ENCODE results near the gene PCDHGA3. TPM values are rescaled to one million over a fixed set of nuclear protein-coding genes. Genes with fewer than 3 reads are reported as not detected.

Gene PCDHGA3
- total and polyA plus RNA-seq, 9 of the 15 experiments (the other 6 are each of a cell fraction or from before 2014, with no cell fraction given) = 0.13 to 0.28 (median 0.18) TPM; not detected in 2

DNA sequence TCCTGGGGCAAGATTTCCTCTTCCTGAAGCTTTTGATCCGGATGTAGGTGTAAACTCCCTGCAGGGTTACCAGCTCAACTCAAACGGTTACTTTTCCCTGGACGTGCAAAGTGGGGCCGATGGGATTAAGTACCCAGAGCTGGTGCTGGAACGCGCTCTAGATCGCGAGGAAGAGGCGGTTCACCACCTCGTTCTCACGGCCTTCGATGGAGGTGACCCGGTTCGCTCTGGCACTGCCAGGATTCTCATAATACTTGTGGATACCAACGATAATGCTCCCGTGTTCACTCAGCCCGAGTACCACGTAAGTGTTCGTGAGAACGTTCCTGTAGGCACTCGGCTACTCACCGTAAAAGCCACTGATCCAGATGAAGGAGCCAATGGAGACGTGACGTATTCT is 12.0 kb downstream of the PCDHGA3 start:
- Histone ChIP-seq H3K9ac (ENCODE audit: insufficient read depth in 1 of 2, low read depth in 2 of 2, low read length in 2 of 2) (no peak overlapping the region), H3K4me1 (replicated peaks in 1 of 2; ENCODE audit: control insufficient read depth in 2 of 2, insufficient read depth in 2 of 2, low read length in 2 of 2) (peaks cover 3 to 12% of the 10 kb centered on the region in 2 experiments; a peak in 3 of 5 replicates), H3K27ac (ENCODE audit: extremely low read depth, low read depth, low read length) (no peak overlapping the region), H3K9me3 (replicated peaks; ENCODE audit: control insufficient read depth, insufficient read depth, low read depth, low read length) (no peaks in the 10 kb centered on the region; the same call in 1 of the 2 replicates), H4K20me1 (replicated peaks; ENCODE audit: control insufficient read depth, insufficient read depth, low read length) (no peaks in the 10 kb centered on the region), H3K36me3 (ENCODE audit: control insufficient read depth, insufficient read depth, low read length) (no peaks in the 10 kb centered on the region), H3K79me2 (ENCODE audit: control insufficient read depth, insufficient read depth, low read length) (no peaks in the 10 kb centered on the region), H3K9me1 (ENCODE audit: control insufficient read depth, insufficient read depth, low read length) (no peaks in the 10 kb centered on the region), H3K27me3 (ENCODE audit: control insufficient read depth in 2 of 2, insufficient read depth in 2 of 2, low read length in 2 of 2) (peaks cover 0 to 21% of the 10 kb centered on the region in 2 experiments; a peak in 2 of 5 replicates), H2AFZ (ENCODE audit: low read depth, low read length) (0 out of 2 replicates have a peak overlapping the region, but pooled peaks have one; percentile 4), H3K4me3 (no peak overlapping the region), H3K4me2 (ENCODE audit: insufficient read depth, low read length) (no peak overlapping the region; the same call in none of the 2 replicates)
- CTCF ChIA-PET (ENCODE audit: low intra/inter-chr PET ratio) = no interaction called here
- in situ Hi-C loops (cut with MboI) = no loop called here
- ATAC-seq (no peak), DNase-seq (ENCODE audit: extremely low read depth in 1 of 4, low spot score in 3 of 4) (no peak), FAIRE-seq (no peak)
- intact Hi-C loops (cut with micrococcal nuclease) = no loop called here
- TF ChIP-seq ZNF668 (CRISPR knock-in tag; IDR thresholded peaks at IDR 0.05) (no peak), CBFB (CRISPR knock-in tag; IDR thresholded peaks at IDR 0.05) (no peak), BRD4 (IDR thresholded peaks at IDR 0.05) (no peak)
- TF ChIP-seq, protein P1, sequence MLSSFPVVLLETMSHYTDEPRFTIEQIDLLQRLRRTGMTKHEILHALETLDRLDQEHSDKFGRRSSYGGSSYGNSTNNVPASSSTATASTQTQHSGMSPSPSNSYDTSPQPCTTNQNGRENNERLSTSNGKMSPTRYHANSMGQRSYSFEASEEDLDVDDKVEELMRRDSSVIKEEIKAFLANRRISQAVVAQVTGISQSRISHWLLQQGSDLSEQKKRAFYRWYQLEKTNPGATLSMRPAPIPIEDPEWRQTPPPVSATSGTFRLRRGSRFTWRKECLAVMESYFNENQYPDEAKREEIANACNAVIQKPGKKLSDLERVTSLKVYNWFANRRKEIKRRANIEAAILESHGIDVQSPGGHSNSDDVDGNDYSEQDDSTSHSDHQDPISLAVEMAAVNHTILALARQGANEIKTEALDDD (IDR thresholded peaks at IDR 0.05) = no peak
- TF ChIP-seq, protein P2, sequence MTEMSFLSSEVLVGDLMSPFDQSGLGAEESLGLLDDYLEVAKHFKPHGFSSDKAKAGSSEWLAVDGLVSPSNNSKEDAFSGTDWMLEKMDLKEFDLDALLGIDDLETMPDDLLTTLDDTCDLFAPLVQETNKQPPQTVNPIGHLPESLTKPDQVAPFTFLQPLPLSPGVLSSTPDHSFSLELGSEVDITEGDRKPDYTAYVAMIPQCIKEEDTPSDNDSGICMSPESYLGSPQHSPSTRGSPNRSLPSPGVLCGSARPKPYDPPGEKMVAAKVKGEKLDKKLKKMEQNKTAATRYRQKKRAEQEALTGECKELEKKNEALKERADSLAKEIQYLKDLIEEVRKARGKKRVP (CRISPR knock-in tag; IDR thresholded peaks at IDR 0.05) = no peak
- WGBS (ENCODE audit: insufficient coverage, low coverage, missing lambda C conversion rate) = 26% methylated on average over 24 of the region's 24 CpGs
- POLR2A ChIA-PET = interaction anchor here (1.0 to 1.5 kb wide), 3 partner anchors 9 to 163 kb away, joined by 3 to 5 read pairs (median 3); partner anchors contain the start of gene PCDHGA5
- BruUV-seq (replicated peaks) = no TSS peak
